Glomerular visceral epithelial cell (primary cell): ENCODE measurements around the gene MAP2.
"Not testable (repeated sequence)": the region's sequence is repeated elsewhere in the genome, so short reads cannot be mapped to it uniquely, and the experiment has no call there.

Source experiments
- DNase-seq: peaks from one replicate; pipeline ENCODE4 v3.0.0-alpha.2; 2016; ENCODE audit errors: extremely low spot score

The MAP2 gene

DNA sequence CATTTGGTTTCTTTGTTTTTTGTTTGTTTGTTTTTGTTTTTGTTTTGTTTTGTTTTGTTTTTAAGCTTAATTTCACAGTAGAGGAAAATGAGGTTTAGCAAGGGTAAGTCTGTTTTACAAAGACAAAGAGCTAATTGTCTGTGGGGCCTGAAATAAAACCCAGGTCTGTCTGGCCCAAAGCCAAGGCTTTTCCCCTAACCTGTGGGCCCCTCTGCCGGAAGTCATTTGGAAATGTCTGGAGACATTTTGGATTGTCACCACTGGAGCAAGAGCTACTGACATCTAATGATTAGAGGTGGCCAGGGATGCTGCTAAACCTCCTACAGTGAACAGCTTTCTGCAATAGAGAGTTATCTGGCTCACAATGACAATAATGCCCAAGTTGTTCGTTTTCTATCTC is 167.2 kb downstream of the MAP2 start:
- DNase-seq: no peak

DNA sequence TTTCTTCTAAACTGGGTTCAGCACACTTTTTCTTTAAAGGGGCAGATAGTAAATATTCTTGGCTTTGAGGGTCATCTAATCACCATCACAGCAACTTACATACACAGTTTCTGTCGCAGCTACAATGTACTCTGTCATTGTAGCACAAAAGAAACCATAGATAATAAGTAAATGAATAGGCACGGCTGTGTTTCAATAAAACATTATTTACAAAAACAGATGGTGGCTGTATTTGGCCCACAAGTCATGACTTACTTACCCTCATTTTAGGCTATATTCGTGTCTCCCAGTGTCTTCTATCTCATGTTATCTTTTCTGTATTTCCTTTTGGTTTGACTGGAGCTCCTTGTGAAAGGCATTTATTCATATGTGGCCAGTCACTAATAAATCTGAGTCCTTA is 168.3 kb downstream of the MAP2 start:
- no peak for DNase-seq

DNA sequence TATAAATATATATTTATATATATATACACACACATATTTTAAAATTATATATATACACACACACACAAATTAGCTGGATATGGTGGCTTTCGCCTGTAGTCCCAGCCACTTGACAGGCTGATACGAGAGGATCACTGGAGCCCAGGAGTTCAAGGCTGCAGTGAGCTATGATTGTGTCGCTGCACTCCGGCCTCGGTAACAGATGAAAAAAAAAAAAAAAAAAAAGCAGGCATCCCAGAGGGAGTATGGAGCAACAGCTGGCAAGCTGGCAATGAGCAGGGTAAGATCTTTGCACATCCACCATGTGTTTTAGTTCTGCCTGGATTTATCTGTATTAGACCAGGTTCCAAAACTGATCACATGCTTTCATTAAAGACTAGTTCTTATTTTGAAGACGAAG is 170.1 kb downstream of the MAP2 start:
- DNase-seq: no peak

DNA sequence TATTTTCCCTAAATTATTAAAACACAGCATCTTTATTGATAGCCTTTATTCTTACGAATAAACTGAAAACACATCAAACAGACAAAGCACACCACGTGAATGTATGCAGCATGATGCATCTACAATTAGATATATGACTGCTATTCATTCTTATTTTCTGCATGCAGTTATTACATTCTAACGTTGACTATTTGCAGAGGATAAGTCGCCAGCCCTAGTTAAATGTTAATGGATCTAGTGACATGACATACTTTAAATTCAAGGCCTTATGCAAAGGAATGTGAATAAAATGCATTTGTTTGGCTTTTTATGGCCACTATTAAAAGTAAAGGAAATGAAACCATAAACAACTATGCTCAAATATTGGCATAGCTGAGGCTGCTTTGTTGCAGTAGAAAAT is 172.4 kb downstream of the MAP2 start:
- DNase-seq: no peak

DNA sequence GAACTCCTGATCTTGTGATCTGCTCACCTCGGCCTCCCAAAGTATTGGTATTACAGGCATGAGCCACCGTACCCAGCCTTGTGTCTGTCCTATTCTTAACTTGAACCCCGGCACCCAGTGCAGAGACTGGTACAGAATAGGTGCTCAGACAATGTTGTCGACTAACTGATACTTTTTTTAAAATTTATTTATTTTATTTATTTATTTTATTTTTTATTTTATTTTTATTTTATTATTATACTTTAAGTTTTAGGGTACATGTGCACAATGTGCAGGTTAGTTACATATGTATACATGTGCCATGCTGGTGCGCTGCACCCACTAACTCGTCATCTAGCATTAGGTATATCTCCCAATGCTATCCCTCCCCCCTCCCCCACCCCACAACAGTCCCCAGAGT is 174.4 kb downstream of the MAP2 start:
- not testable (repeated sequence) for DNase-seq

DNA sequence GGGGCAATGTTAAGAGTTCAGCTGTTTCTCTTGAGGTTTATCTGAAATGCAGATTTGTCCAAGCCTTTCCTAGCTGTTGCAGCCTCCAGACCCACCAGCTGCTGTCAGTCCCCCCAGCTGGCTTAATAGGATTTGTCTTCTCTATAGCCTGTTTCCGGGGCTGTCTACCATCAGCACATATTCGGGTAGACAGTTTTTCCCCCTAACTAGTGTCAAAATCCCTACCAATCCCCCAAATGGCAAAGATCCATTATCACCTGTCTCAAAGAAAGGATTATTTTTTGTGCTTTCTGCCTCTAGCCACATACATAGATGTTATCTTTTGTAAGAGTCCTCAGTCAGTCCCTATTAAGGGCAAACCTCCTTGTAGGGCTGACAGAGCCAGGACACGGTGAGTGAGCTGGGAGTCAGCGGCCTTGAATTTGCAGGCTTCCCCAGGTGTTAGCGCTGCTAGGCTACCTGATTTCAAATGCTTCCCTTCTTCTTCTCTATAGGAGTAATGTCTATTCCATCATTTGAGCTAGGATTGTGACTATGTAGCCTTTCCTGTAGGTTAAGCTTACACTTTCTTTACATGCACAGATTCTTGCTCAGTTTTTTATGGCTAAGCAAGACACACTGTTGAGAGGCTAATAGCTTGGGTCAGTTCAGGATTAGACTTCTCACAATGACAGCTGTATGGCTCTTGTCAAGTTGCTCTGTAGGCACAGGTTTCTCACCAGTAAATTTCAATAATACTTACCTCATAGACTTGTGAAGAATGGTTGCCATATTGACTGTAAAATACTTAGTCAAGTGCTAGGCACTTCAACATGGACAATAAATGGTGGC is 176.7 kb downstream of the MAP2 start:
- no peak for DNase-seq

DNA sequence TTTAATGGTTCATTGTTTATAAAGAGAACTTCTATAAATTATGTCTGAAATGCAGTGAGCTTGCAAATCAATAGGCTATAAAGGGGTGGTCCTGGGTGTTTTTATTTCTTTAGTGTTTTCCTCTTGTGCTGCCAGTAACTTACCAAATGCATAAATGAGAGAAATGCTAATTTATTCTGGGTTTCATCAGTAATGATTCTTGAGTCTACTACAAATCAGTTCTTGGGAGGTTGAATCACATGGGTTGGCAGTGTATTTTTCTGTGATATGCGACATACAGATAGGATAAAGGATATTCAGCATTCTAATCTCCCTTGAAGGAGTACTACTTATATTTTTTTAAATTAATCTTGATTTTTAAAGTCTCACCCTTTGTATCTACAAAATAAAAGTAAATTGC is 177.7 kb downstream of the MAP2 start:
- no peak for DNase-seq

DNA sequence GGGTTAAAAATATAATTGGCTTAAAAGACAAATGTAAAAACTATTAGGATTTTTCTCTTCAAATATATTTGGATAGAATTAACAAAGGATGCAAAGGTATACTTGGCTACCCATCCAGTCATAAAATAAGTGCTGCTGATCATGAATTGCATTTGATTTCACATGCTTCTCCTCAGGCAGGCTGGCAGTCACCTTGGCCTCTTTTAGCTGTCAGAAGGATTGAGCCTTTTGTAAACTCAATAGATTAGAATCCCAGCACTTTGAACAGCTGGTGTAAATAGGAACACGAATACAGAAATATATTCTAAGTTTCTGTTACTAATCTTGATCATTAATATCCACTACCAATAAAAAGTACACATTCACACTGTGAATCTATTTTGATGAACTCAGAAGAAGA is 178.4 kb downstream of the MAP2 start:
- DNase-seq: no peak

DNA sequence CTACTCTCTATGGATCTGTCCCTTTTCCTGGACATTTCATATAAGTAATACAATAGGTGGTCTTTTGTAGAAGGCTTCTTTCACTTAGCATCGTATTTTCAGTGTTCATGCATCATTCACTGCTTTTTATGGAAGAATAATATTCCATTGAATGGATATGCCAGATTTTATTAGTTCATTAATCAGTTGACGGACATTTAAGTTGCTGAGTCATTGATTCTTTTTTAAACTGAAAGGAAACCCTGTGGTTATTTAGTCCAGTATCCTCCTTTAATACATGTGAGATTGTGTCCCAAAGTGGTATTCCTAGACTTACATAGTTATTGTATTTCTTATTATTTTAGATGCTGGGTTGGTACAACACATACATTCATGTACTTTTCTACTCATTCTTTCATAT is 185.7 kb downstream of the MAP2 start:
- DNase-seq: no peak

DNA sequence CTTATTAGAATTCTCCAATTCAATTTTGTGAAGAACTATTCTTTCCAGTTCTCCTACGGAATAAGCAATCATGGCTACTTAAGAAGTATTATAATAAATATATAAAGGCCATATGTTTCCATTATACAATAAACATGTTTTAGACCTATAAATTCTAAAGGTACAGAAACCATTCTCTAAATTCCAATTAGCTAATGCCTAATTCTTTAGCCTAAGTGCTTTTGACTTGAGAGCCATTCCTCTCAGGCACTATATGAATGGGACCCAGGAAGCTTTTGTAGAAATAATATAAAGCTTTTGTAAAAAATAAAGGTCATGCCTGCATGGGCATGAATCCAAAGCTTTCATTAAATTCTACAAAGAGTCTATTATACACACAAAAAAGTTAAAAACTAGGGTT is 186.8 kb downstream of the MAP2 start:
- DNase-seq: no peak

DNA sequence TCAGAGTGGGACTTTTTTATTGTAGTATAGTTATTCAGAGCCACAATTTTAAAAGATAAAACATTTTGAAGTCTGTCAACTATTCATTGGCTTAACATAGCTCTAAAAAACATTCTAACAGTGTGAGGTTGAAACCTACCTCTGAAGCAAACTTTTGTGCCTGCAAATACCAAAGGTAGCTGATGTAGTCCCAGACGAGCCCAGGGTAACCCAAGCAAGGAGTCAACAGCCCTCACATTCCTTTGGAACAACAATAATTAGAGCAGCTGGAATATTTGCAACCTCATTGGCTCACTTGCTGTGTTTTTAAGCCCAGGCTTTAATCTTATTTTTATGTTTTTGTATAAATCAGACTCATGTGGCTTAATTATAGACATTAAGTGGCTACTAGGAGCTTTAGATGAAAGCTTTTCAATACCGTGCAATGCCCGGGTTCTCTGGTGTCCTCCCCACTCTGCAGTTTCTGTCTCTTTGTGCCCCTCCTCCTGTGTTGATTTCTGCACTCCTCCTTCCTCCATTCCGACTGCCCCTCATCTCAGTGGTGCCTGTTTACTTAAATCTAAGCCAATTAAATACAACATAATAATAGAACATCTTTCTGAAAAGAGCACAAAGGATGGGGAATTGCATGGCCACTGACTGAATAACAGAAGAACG is 189.9 kb downstream of the MAP2 start:
- DNase-seq: no peak

DNA sequence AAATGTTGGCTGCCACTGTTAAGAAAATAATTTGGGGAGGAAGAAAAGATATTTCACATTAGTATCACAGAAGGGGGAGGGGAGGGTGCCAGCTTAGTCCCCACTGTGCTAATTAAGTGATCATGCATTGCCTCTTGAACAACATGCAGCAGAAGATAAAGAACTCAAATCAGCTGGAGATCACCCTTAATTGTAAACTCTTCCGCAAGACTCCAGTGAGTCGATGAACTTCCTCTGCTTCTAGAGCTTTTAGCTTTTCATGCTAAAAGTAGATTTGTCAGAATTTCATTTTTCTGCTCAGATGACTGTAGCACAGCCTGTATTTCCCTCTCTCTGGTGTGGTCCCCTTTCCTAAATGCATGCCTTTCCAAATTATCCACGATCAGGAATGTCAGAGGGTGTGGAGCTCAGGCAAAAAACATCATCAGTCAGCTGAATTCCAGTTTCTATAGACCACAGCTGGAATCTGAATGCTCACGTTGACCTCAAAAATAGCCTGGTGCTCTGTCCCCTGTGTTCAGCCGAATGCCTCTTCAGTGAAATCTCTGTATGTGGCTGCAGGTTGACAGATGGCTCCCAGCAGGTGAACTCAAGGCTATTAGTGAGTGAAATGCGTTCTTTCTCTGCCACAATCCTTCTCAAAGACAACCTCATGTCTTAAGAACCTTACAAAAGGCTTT is 191.0 kb downstream of the MAP2 start:
- no peak for DNase-seq

DNA sequence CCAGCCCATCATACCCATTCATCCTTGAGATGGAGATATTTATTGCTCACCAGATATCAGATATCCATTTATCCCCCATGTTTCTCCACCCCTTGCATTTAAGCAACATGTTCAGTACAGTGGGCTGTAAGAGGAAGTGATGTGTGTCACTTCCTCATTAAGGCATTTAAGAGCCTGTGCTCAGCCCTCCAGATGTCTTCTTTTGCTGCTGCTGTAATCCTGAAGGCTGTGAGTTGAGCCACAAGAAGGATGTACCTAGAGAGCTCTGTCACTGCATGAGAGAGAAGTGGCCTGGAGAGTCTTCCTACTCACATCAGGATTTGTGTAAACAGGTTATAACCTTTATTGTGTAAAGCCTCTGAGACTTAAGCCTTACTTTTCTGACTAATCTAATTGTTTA is 195.9 kb downstream of the MAP2 start:
- no peak for DNase-seq

DNA sequence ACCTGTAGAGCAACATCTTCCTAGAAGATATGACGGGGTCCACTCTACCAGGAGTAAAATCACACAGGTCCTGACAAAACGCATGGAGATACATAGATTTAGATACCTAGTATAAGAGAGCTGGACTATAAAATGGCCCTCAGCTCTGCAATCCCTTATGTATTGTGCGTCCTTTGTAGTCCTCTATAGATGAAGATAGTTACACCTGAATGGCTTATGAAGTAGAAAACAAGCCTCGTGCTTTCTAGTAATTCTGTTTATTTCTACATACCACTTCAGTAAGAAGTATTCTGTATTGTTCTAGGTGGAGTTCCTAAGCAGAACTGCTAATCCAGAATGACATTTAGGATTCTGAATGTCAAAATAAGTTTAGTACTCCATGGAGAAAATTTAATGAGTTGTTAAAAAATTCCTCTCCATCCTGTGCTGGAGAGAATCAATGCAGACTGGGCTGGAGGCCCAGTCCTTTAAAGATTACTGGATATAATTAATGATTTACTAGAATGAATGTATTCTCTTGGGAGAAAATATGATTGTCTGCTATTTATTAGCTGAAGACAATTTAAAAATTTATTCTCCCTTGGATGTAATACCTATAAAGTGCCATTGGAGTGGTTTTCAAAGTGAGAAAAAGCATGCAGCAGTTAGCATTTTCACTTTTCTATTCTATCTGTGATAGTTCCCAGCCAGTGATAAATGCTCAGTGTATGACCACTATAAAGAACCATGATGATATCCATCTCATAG is 200.5 kb downstream of the MAP2 start:
- peak; percentile 8 for DNase-seq

DNA sequence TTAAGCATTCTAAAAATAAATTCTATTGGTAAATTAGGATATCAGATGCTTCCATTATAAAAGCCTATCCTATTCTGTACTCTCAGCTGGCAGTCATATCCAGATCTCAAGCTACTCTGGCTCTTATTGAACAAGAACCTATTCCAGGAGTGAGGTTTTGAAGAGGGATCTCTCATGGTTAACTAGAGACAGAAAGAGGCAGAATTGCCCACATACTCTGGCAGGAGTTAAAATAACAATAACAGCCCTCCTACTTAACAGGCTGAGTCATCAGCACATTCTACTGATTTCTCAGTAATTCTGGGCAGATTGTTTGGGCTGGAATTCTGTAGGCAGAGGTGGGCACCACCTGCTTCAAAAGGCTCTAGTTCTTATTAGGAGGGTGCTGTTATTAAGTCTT is 205.8 kb downstream of the MAP2 start:
- DNase-seq: peak; percentile 61

DNA sequence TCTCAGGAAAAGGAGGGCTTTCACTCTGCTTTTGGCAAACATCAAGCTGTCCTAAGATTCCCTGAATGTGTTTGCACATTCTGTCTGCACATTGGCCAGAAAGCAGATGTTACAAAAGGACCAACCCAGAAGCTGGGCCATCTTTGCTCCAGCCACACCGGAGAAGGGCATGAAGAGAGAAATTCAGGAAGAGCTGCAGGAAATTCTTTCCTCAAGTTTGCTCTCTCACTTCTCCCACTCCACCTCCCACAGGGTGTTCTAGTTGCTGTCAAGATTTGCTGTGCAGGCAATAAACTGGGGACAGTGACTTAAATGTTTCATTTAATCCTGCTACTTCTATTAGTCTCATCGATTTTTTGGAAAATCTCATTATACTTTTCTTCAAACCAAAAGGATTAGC is 210.1 kb downstream of the MAP2 start:
- DNase-seq: no peak

DNA sequence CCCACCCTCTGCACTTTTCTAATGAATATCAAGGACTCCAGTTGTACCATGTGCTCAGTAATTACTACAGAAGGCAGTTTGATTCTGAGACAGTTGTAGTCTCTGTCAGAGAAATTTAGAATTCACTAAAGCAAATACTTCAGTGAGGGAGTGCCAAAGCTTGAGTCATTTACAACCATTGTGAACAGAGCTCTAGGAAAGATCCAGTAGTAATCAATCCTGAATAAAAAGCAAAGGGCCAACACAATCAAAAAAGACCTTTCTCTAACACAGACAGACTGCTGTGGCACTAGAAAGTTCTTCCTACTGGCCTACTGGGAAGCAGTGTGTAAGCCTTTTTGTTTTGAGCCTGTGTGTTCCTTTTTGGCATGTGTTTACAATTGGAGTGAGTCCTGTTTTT is 212.2 kb downstream of the MAP2 start:
- DNase-seq: no peak

DNA sequence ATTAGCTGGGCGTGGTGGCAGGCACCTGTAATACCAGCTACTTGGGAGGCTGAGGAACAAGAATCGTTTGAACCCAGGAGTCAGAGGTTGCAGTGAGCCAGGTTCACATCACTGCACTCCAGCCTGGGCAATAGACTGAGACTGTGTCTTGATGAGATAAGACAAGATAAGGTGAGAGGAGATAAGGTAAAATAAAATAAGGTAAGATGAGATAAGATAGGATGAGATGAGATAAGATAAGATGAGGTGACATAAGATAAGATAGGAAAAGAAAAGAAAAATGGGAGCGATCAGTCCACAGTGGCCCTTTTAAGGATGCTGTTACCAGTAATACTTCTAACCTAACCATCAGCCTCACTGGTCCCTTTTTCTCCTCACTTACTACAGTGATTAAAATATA is 213.4 kb downstream of the MAP2 start:
- DNase-seq: no peak

DNA sequence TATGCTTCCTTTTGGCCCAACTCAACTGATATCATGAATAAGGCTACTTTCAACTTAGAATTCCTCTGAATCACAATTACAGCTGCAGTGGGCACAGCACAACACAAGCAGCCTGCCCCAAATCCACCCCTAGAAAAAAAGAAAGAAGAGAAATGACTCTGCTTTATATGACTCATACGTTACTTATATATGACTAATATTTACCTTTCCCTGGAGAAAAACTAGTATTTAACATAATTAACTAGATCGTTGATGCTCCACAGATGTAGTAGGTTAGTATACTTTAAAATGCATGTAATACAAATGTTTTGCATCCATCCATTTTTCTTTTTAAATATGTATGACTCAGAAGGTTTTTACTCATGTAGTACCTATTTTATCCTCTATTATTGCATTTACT is 214.5 kb downstream of the MAP2 start:
- peak; percentile 46 for DNase-seq

DNA sequence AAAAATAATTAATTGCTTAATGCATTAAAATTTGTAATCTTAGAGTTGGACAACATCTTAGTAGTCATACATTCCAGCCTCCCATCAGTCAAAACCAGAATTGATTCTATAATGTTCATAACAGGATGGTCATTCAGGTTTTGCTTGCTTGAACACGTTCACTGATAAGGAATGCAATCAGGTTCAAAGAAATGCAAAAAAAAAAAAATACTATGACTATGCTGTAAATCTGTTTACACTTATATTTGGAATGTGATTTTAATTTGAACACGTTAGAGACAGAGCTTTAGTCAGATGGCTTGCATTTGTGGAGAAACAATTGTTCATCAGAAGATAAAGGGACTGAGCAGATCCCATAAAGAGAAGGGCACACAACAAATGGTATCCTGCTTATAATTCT is 216.5 kb downstream of the MAP2 start:
- no peak for DNase-seq

DNA sequence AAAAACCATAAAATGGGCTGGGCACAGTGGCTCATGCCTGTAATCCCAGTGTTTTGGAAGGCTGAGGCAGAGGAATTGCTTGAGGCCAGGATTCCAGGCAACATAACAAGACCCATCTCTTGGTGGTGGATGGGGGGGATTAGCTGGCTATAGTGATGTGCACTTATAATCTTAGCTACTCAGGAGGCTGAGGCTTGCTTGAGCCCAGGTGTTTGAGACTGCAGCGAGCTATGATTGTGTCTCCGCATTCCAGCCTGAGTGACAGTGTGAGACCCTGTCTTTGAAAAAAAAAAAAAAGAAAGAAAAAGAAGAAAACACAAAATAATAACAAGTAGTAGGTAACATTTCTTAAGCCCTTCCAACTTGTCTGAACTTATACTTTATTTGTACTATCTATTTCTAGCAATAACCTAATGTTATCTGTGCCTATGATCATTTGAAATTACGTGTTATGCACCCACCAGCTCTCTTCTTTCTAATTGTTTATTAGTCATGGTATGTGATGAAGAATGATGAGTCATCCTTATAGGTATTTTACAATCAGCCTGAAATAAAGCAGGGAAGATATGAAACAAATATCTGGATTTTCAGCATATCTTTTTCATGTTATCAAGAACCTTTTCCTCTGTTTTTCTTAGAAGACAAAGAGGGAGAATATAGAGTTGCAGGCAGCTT is 218.4 kb downstream of the MAP2 start:
- no peak for DNase-seq

DNA sequence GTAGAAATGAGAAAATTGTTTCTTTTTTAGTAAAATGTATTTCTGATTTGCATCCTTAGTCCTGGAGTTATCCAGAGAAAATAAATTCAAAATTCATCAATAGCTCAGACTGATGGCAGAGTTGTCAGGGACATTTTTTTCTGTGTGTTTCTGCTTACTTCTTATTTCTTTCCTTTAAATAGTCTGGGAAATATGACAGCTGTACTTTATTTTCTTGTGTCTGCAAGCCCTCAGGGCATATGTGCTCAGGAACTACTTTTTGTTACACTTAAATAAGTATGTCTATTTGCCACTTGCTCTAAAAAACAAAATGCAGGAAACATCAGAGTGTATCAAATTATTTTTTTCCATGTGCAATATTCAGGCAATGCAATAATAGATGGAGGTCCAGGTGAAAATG is 221.0 kb downstream of the MAP2 start:
- DNase-seq: no peak
